Bronchial epithelial cell (primary cell): ENCODE results near the gene SLFN5. TPM values are rescaled to one million over a fixed set of nuclear protein-coding genes. Genes with fewer than 3 reads are reported as not detected.
"Not testable (repeated sequence)": the region's sequence is repeated elsewhere in the genome, so short reads cannot be mapped to it uniquely, and the experiment has no call there.

Experiments used
- DNase-seq: peaks from one replicate; pipeline ENCODE4 v3.0.0-alpha.2; 2010; ENCODE audit warnings: low read depth
- FAIRE-seq: peaks from 2 replicates; lab custom pipeline; 2011; peaks lifted over from hg19 to GRCh38; lab: Jason Lieb, UNC
- H3K27me3 ChIP-seq: 2 replicates; pipeline ENCODE4 v1.5.1; 2011; ENCODE audit warnings: low read length; ENCODE audit not compliant: control insufficient read depth, insufficient read depth
- H3K36me3 ChIP-seq: 2 replicates; pipeline ENCODE4 v1.5.1; 2011; ENCODE audit warnings: low read length; ENCODE audit not compliant: control insufficient read depth, insufficient read depth
- H3K4me3 ChIP-seq: 2 replicates; pipeline ENCODE4 v1.5.1; 2011; ENCODE audit warnings: mild to moderate bottlenecking, low read depth, low read length, control low read depth
- total RNA-seq: library from RNA; depleted of rRNA; stranded (reverse); fragments of >200 nt; gene quantifications from 2 replicates; pipeline ENCODE4 v1.2.1, GENCODE V29; 2014
- TF ChIP-seq, protein P1 (sequence below): IDR thresholded peaks from 2 replicates; pipeline ENCODE4 v1.5.1; 2011; ENCODE audit warnings: mild to moderate bottlenecking, moderate library complexity, low read length, control low read depth, inconsistent platforms; ENCODE audit not compliant: insufficient read depth, severe bottlenecking

Gene SLFN5
- total RNA-seq, 1 donor from 2014 or later, result 104 TPM

DNA sequence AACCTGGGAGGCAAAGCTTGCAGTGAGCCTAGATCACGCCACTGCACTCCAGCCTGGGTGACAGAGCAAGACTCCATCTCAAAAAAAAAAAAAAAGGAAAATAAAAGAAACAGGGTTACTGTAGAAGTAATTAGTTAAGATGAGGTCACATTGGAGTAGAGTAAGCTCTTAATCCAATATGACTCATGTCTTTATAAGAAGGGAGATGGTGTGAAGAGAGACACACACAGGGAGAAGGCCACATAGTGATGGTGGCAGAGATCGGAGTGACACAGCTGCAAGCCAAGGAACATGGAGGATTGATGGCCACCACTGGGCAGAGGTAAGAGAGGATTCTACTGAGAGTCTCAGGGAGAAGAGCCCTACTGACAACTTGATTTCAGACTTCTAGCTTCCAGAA is 15.3 kb upstream of the SLFN5 start:
- DNase-seq, result no peak
- no peak overlapping the region for H3K4me3 ChIP-seq
- H3K27me3 ChIP-seq, result no peaks in the 10 kb centered on the region
- TF ChIP-seq, protein P1, sequence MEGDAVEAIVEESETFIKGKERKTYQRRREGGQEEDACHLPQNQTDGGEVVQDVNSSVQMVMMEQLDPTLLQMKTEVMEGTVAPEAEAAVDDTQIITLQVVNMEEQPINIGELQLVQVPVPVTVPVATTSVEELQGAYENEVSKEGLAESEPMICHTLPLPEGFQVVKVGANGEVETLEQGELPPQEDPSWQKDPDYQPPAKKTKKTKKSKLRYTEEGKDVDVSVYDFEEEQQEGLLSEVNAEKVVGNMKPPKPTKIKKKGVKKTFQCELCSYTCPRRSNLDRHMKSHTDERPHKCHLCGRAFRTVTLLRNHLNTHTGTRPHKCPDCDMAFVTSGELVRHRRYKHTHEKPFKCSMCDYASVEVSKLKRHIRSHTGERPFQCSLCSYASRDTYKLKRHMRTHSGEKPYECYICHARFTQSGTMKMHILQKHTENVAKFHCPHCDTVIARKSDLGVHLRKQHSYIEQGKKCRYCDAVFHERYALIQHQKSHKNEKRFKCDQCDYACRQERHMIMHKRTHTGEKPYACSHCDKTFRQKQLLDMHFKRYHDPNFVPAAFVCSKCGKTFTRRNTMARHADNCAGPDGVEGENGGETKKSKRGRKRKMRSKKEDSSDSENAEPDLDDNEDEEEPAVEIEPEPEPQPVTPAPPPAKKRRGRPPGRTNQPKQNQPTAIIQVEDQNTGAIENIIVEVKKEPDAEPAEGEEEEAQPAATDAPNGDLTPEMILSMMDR, result no peak
- H3K36me3 ChIP-seq, result no peaks in the 10 kb centered on the region
- FAIRE-seq, result no peak

DNA sequence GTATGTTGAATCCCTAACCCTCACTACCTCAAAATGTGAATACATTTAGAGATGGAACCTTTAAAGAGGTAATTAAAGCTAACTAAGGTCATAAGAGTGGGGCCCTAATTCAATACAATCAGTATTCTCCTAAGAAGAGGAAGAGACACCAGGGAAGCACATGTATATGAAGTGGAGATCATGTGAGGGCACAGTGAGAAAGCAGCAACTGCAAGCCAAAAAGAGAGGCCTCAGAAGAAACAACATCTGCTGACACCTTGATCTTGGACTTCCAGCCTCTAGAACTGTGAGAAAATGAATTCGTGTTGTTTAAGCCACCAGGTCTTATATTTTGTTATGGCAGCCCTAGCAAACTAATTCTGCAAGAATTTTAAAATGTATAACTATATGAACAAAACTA is 13.2 kb upstream of the SLFN5 start:
- H3K36me3 ChIP-seq, result no peaks in the 10 kb centered on the region
- FAIRE-seq, result no peak
- no peak for DNase-seq
- H3K4me3 ChIP-seq, result no peak overlapping the region
- H3K27me3 ChIP-seq, result no peaks in the 10 kb centered on the region
- TF ChIP-seq, protein P1, result no peak

- DNase-seq, FAIRE-seq: not testable (repeated sequence)
These were observed 8.6 kb upstream of the SLFN5 start for GRCh38 chr17:35234315-35234714.

GRCh38 chr17:35235289-35235688 is 7.6 kb upstream of the SLFN5 start:
- FAIRE-seq (no peak), DNase-seq (no peak)
- H3K27me3 ChIP-seq, result no peaks in the 10 kb centered on the region
- no peak overlapping the region for H3K4me3 ChIP-seq
- H3K36me3 ChIP-seq, result no peaks in the 10 kb centered on the region
- TF ChIP-seq, protein P1, result no peak

More at GRCh38 chr17:35234315-35234714, 8.6 kb upstream of the SLFN5 start:
- H3K4me3 ChIP-seq, H3K36me3 ChIP-seq, H3K27me3 ChIP-seq: not testable (repeated sequence)

GRCh38 chr17:35235917-35236316 is 7.0 kb upstream of the SLFN5 start:
- Histone ChIP-seq H3K36me3 (no peaks in the 10 kb centered on the region), H3K4me3 (no peak overlapping the region), H3K27me3 (no peaks in the 10 kb centered on the region)
- FAIRE-seq (no peak), DNase-seq (no peak)
- TF ChIP-seq, protein P1, result no peak

DNA sequence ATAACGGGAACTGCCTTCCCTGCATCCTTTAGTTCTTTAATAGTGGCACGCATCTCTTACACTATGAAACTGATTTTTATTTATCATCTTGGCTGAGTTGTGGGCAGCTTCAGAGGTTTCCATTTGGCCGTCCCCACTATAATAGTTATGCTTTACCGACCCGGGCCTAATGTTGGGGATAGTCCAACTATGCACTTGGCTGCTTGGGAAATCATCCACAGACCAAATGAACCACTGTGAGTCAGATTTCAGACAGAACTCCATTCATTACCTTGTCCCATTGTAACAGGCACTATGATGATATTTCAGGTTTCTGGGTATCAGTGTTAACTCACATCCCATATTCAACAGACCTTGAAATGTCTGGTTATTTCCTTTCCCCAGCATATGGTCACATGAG is 6.1 kb upstream of the SLFN5 start:
- DNase-seq (peak; percentile 16), FAIRE-seq (no peak)
- TF ChIP-seq, protein P1, result no peak
- H3K36me3 ChIP-seq, result no peaks in the 10 kb centered on the region
- H3K27me3 ChIP-seq, result no peaks in the 10 kb centered on the region
- H3K4me3 ChIP-seq, result no peak overlapping the region
